GM13976 (cell line): ENCODE results near the gene FAM210B.
"Not testable (repeated sequence)": the region's sequence is repeated elsewhere in the genome, so short reads cannot be mapped to it uniquely, and the experiment has no call there.

Experiments used
- DNase-seq: peaks from one replicate; pipeline ENCODE4 v3.0.0; 2012; ENCODE audit warnings: low spot score
- CTCF ChIP-seq: IDR thresholded peaks from 2 replicates; pipeline ENCODE4 v1.5.1; 2012; ENCODE audit warnings: borderline replicate concordance, mild to moderate bottlenecking; ENCODE audit not compliant: insufficient read depth; ENCODE audit errors: extremely low read depth, missing control alignments, control extremely low read depth
- in situ Hi-C: fragments of 300-500 bp; cut with MboI; formaldehyde crosslinking; loops from one replicate; pipeline ENCODE4 v1.12.0; 2022; ENCODE audit warnings: low sequenced_read_pairs, mixed read lengths, inconsistent platforms; ENCODE audit not compliant: unreplicated experiment

FAM210B gene

GRCh38 chr20:56400001-56400640 lies 41.3 kb downstream of the FAM210B start:
- in situ Hi-C loops = no loop called here
- TF ChIP-seq CTCF = peak; percentile 51
- DNase-seq = peak; percentile 65

DNA sequence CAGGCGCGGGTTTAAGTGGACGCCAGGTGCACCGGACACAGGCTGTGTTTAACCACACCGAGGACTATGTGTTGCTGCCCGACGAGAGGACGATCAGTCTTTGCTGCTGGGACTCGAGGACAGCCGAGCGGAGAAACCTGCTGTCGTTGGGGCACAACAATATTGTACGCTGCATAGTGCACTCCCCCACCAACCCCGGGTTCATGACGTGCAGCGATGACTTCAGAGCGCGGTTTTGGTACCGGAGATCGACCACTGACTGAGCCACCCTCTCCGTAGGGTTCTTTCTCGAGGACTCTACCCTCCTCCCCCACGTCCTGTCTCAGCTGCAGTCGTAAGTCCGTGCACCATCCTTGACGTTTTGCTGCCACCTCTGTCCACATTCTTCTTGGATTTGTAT lies 44.7 kb downstream of the FAM210B start:
- in situ Hi-C loops = no loop called here
- DNase-seq = no peak
- TF ChIP-seq CTCF = no peak

DNA sequence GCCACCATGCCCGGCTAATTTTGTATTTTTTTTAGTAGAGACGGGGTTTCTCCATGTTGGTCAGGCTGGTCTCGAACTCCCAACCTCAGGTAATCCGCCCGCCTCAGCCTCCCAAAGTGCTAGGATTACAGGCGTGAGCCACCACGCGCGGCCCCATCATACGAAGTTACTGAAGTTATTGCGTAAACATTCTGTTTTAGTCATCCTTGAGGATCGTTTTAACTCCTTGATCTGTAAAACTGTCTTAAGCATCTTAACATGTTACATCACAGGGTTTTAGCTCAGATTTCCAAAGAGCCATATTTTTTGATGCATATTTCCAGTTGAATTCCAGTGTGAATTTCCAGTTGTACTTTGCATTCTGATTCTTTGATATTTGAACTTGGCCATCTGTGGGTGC lies 46.6 kb downstream of the FAM210B start:
- DNase-seq, in situ Hi-C loops: not testable (repeated sequence)

DNA sequence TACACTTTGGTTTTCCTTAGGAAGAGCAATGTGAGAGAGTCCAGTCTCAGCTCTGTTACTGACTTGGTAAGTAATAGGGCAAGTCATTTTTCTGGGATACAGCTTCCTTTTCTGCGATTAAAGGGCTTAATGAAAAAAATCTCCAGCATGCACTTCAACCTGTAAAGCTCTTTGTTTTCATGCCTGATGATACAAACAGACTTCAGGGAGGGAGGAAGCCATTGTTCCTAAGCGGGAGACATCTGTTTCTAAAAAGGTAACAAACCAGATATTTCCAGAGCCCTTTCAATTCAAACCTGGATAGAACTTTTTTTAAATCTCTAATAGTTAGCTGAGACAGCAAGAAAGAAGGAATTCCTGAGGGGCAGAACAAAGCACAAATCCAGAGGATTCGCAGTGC lies 48.1 kb downstream of the FAM210B start:
- in situ Hi-C loops = no loop called here
- no peak for DNase-seq
- no peak for TF ChIP-seq CTCF

DNA sequence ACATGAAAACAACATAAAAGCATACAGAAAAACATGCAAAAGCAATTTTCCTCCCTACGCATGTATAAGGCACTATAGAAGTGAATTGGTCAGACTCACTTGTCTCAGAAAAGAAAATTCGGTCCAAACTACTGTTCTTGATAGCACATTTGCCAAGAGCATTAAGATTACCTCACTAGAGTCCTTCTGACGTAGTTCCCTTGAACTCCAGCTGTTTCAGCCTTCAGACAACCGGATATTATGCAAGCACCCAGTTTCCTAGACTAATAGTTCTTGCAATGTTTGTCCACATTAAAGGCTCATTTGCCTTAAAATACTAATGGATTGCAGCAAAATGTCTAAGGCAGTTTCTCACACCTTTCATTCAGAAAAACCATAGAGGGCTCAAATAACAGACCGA lies 50.7 kb downstream of the FAM210B start:
- DNase-seq = no peak
- in situ Hi-C loops = no loop called here
- no peak for TF ChIP-seq CTCF

- TF ChIP-seq CTCF = no peak
- no peak for DNase-seq
- in situ Hi-C loops = no loop called here
Measured at GRCh38 chr20:56409956-56410355, 51.2 kb downstream of the FAM210B start.

DNA sequence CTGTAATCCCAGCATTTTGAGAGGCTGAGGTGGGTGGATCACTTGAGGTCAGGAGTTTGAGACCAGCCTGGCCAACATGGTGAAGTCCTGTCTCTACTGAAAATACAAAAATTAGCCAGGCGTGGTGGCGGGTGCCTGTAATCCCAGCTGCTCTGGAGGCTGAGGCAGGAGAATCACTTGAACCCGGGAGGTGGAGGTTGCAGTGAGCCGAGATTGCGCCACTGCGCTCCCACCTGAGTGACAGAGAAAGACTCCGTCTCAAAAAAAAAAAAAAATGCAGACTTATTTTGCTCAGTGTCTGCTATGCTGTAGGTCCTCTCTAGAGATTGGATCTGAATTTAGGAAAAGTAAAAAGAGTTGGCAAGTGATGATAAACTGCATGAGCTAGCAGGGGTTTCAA lies 52.5 kb downstream of the FAM210B start:
- DNase-seq, in situ Hi-C loops: not testable (repeated sequence)
